SH-SY5Y (cell line): ENCODE data around the gene SUV39H2.

ENCODE experiments used
- GATA2 ChIP-seq: IDR thresholded peaks from 2 replicates; pipeline ENCODE4 v1.6.1; 2011; ENCODE audit warnings: mild to moderate bottlenecking, low read depth, low read length
- GATA3 ChIP-seq: IDR thresholded peaks from 2 replicates; pipeline ENCODE4 v1.6.1; 2011; ENCODE audit warnings: low read depth, mild to moderate bottlenecking, low read length, moderate library complexity

- TF ChIP-seq GATA2 (no peak), GATA3 (no peak)
These were observed 39.2 kb downstream of the SUV39H2 start for GRCh38 chr10:14917827-14918226.
